HCT116 (cell line): Measurements from ENCODE around the gene RASL10B. TPM values are rescaled to one million over a fixed set of nuclear protein-coding genes. Genes with fewer than 3 reads are reported as not detected.

Source experiments
- ATAC-seq: fragments of 200-7000 bp; cut with Tn5 transposase; 2 replicates; pipeline ENCODE4 v1.9.1; 2020; ENCODE audit warnings: mild to moderate bottlenecking, moderate library complexity
- BruUV-seq: library from RNA; stranded (reverse); fragments of 400-500 nt; replicated peaks from 2 replicates; lab custom pipeline; 2021; lab: Mats Ljungman, UMichigan
- CTCF ChIA-PET: fragments of 300-600 bp; sonication (Branson Sonifier 250); formaldehyde crosslinking; loops from one replicate; lab custom pipeline; 2021; ENCODE audit warnings: antibody characterized with exemption; lab: Charles Lee
- POLR2A ChIA-PET: fragments of 300-600, 350-600 bp; sonication (Branson Sonifier 250); formaldehyde crosslinking; loops from one replicate; lab custom pipeline; 2021; ENCODE audit warnings: antibody characterized with exemption; lab: Charles Lee
- RAD21 ChIA-PET, 2 experiments: fragments of 300-600 bp; sonication (Branson Sonifier 250); formaldehyde crosslinking; loops; one replicate each; lab custom pipeline; 2023; ENCODE audit warnings: low total read pairs in 2 of 2; ENCODE audit not compliant: uncharacterized antibody in 2 of 2, unreplicated experiment in 2 of 2, low non-redundant PET in 1 of 2; lab: Charles Lee
- DNase-seq: peaks from one replicate; pipeline ENCODE4 v3.0.0-alpha.2; 2010; ENCODE audit warnings: low read depth, low spot score
- H2AFZ ChIP-seq: fragments of 200-600 bp; shearing (Covaris generic), sonication (generic); 2 replicates; pipeline ENCODE4 v1.6.1; 2017; ENCODE audit warnings: low read depth, mixed run types, mixed read lengths, antibody characterized with exemption, low read length; ENCODE audit not compliant: poor library complexity, severe bottlenecking
- H3K27ac ChIP-seq: 2 replicates; pipeline ENCODE4 v1.5.1; 2012; ENCODE audit warnings: low read depth, low read length
- H3K27me3 ChIP-seq: fragments of 200-600 bp; sonication (generic); 2 replicates; pipeline ENCODE4 v1.6.1; 2016; ENCODE audit warnings: mixed run types, low read length, mixed read lengths; ENCODE audit not compliant: insufficient read depth
- H3K36me3 ChIP-seq, 2 experiments: fragments of 200-500 bp in 1 of 2; fragments of 200-600 bp in 1 of 2; sonication (Bioruptor generic) in 1 of 2; sonication (generic) in 1 of 2; 2 replicates each; pipeline versions ENCODE4 v1.5.1 to v1.6.1; 2014 to 2016; ENCODE audit warnings: low read length in 2 of 2, inconsistent platforms in 1 of 2, mixed read lengths in 1 of 2, mixed run types in 1 of 2; ENCODE audit not compliant: insufficient read depth in 2 of 2, control insufficient read depth in 1 of 2
- H3K4me1 ChIP-seq, 2 experiments: fragments of 200-600 bp in 1 of 2; sonication (generic) in 1 of 2; 2 replicates each; pipeline versions ENCODE4 v1.5.1 to v1.6.1; 2012 to 2017; ENCODE audit warnings: low read length in 2 of 2, inconsistent platforms in 1 of 2, mild to moderate bottlenecking in 1 of 2, mixed read lengths in 1 of 2, mixed run types in 1 of 2, moderate library complexity in 1 of 2; ENCODE audit not compliant: insufficient read depth in 2 of 2, control insufficient read depth in 1 of 2
- H3K4me2 ChIP-seq: fragments of 200-600 bp; sonication (generic); 2 replicates; pipeline ENCODE4 v1.6.1; 2017; ENCODE audit warnings: mixed run types, low read length, mixed read lengths
- H3K4me3 ChIP-seq, 2 experiments: fragments of 200-600 bp in 1 of 2; sonication (generic) in 1 of 2; replicated peaks in 1 of 2; 2 replicates each; pipeline ENCODE4 v1.5.1; 2011 to 2016; ENCODE audit warnings: low read length in 2 of 2, control low read depth in 1 of 2, low read depth in 1 of 2, mild to moderate bottlenecking in 1 of 2, mixed read lengths in 1 of 2, mixed run types in 1 of 2
- H3K79me2 ChIP-seq: fragments of 200-600 bp; sonication (generic); 2 replicates; pipeline ENCODE4 v1.6.1; 2017; ENCODE audit warnings: mild to moderate bottlenecking, mixed run types, low read length, moderate library complexity, mixed read lengths; ENCODE audit not compliant: insufficient read depth
- H3K9ac ChIP-seq: fragments of 200-600 bp; sonication (generic); 2 replicates; pipeline ENCODE4 v1.6.1; 2016; ENCODE audit warnings: low read length, mixed read lengths
- H3K9me2 ChIP-seq: fragments of 200-600 bp; sonication (generic), shearing (Covaris generic); 2 replicates; pipeline ENCODE4 v1.6.1; 2017; ENCODE audit warnings: mixed run types, mild to moderate bottlenecking, moderate library complexity; ENCODE audit not compliant: insufficient read depth
- H3K9me3 ChIP-seq, 2 experiments: fragments of 200-500 bp in 1 of 2; fragments of 200-600 bp in 1 of 2; sonication (Bioruptor generic) in 1 of 2; sonication (generic) in 1 of 2; 2 replicates each; pipeline ENCODE4 v1.6.1; 2014 to 2017; ENCODE audit warnings: low read length in 2 of 2, mixed read lengths in 2 of 2, inconsistent platforms in 1 of 2, low read depth in 1 of 2, mild to moderate bottlenecking in 1 of 2, mixed run types in 1 of 2, moderate library complexity in 1 of 2; ENCODE audit not compliant: control insufficient read depth in 1 of 2, insufficient read depth in 1 of 2
- H4K20me1 ChIP-seq: fragments of 200-600 bp; sonication (generic), shearing (Covaris generic); 2 replicates; pipeline ENCODE4 v1.6.1; 2017; ENCODE audit warnings: mixed run types, mild to moderate bottlenecking, moderate library complexity; ENCODE audit not compliant: insufficient read depth
- ATF3 ChIP-seq: IDR thresholded peaks from 2 replicates; pipeline ENCODE4 v1.6.1; 2012
- CBX3 ChIP-seq: IDR thresholded peaks from 2 replicates; pipeline ENCODE4 v1.6.1; 2012; ENCODE audit warnings: low read depth
- EGR1 ChIP-seq: IDR thresholded peaks from 2 replicates; pipeline ENCODE4 v1.6.1; 2012; ENCODE audit warnings: low read depth
- ELF1 ChIP-seq: IDR thresholded peaks from 2 replicates; pipeline ENCODE4 v1.6.1; 2012; ENCODE audit warnings: low read depth, borderline replicate concordance
- JUND ChIP-seq: IDR thresholded peaks from 2 replicates; pipeline ENCODE4 v1.6.1; 2012
- POLR2A ChIP-seq: IDR thresholded peaks from 2 replicates; pipeline ENCODE4 v1.7.0; 2011; ENCODE audit warnings: borderline replicate concordance; ENCODE audit not compliant: insufficient read depth, insufficient read length; ENCODE audit errors: extremely low read depth
- RAD21 ChIP-seq: IDR thresholded peaks from 2 replicates; pipeline ENCODE4 v1.6.1; 2012; ENCODE audit warnings: low read depth, mild to moderate bottlenecking
- SIN3A ChIP-seq: IDR thresholded peaks from 2 replicates; pipeline ENCODE4 v1.6.1; 2012; ENCODE audit warnings: low read depth
- SP1 ChIP-seq: IDR thresholded peaks from 2 replicates; pipeline ENCODE4 v1.6.1; 2012; ENCODE audit warnings: low read depth
- SRF ChIP-seq: IDR thresholded peaks from 2 replicates; pipeline ENCODE4 v1.6.1; 2012; ENCODE audit warnings: low read depth
- TCF7L2 ChIP-seq: IDR thresholded peaks from 2 replicates; pipeline ENCODE4 v1.7.0; 2011; ENCODE audit warnings: borderline replicate concordance, inconsistent platforms; ENCODE audit not compliant: insufficient read depth, insufficient read length; ENCODE audit errors: extremely low read depth
- YY1 ChIP-seq: IDR thresholded peaks from 2 replicates; pipeline ENCODE4 v1.6.1; 2011; ENCODE audit warnings: low read length, low read depth, moderate library complexity, mild to moderate bottlenecking; ENCODE audit not compliant: insufficient replicate concordance; ENCODE audit errors: extremely low read depth
- ZFX ChIP-seq: fragments of 450-650 bp; IDR thresholded peaks from 2 replicates; pipeline ENCODE4 v1.6.1; 2017
- ZNF274 ChIP-seq: fragments of 200-500 bp; sonication (Bioruptor generic); IDR thresholded peaks from 2 replicates; pipeline ENCODE4 v1.6.1; 2014; ENCODE audit warnings: mild to moderate bottlenecking, low read depth, low read length, inconsistent platforms
- intact Hi-C: fragments of 100-400 bp; cut with micrococcal nuclease; formaldehyde crosslinking; loops from 2 replicates; pipeline ENCODE4 v1.10.0; 2022
- total RNA-seq: library from RNA; stranded (reverse); gene quantifications from one replicate; pipeline ENCODE4 v1.2.1, GENCODE V29; 2021; ENCODE audit not compliant: unreplicated experiment
- TF ChIP-seq, protein P1 (sequence below): IDR thresholded peaks from 2 replicates; pipeline ENCODE4 v1.6.1; 2012
- TF ChIP-seq, protein P2 (sequence below): IDR thresholded peaks from 2 replicates; pipeline ENCODE4 v1.6.1; 2012; ENCODE audit warnings: low read depth

RASL10B gene
- total RNA-seq, 1 experiment from 2014 or later = 0.15 TPM

GRCh38 chr17:35716897-35717465 lies 14.5 kb upstream of the RASL10B start:
- H3K9me2 ChIP-seq = no peaks in the 10 kb centered on the region
- H3K9me3 ChIP-seq = no peaks in the 10 kb centered on the region
- POLR2A ChIA-PET = no interaction called here
- TF ChIP-seq TCF7L2 (no peak), ATF3 (no peak), RAD21 (no peak), ZFX (no peak), ELF1 (no peak)
- no peaks in the 10 kb centered on the region for H4K20me1 ChIP-seq
- DNase-seq (no peak), ATAC-seq (no peak)
- H3K27ac ChIP-seq = no peak overlapping the region
- H2AFZ ChIP-seq = no peak overlapping the region
- no peak overlapping the region for H3K9ac ChIP-seq
- intact Hi-C loops = no loop called here
- H3K36me3 ChIP-seq = peaks cover 9 to 21% of the 10 kb centered on the region in 2 experiments; a peak in 3 of 4 replicates
- no peaks in the 10 kb centered on the region for H3K27me3 ChIP-seq
- no TSS peak for BruUV-seq
- H3K4me2 ChIP-seq = no peak overlapping the region
- H3K79me2 ChIP-seq = no peaks in the 10 kb centered on the region
- RAD21 ChIA-PET = no interaction called here
- no peak overlapping the region for H3K4me3 ChIP-seq
- no peaks in the 10 kb centered on the region for H3K4me1 ChIP-seq
- CTCF ChIA-PET = no interaction called here

DNA sequence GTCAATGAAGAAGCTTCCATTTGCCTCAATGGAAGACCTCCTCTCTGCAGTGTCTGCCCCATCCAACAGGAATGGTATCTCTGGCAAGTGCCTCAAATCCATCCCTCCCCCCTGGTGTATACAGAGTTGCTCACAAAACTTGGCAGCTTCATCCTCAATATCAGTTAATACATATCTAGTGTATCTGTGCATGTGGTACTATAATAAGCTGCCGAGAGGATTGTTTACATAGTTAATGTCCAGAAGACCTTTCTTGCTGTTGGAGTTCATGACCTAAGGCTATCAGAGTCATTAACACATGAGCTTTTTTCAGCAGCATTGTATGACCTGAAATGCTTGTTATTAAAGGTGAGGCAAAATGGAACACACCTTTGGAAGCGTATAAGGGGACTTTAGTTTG lies 14.0 kb upstream of the RASL10B start:
- no peaks in the 10 kb centered on the region for H3K27me3 ChIP-seq
- peaks cover 9 to 21% of the 10 kb centered on the region in 2 experiments for H3K36me3 ChIP-seq
- no peak overlapping the region for H3K4me3 ChIP-seq
- BruUV-seq = no TSS peak
- no peaks in the 10 kb centered on the region for H3K9me2 ChIP-seq
- no peak overlapping the region for H3K9ac ChIP-seq
- RAD21 ChIA-PET = no interaction called here
- H3K79me2 ChIP-seq = no peaks in the 10 kb centered on the region
- no peak for DNase-seq
- CTCF ChIA-PET = no interaction called here
- H2AFZ ChIP-seq = no peak overlapping the region
- intact Hi-C loops = no loop called here
- ATAC-seq = no peak
- POLR2A ChIA-PET = interaction anchor here (1.1 kb wide), 1 partner anchor 139 kb away, joined by 3 read pairs; the partner anchor contains the start of gene PEX12
- no peaks in the 10 kb centered on the region for H3K9me3 ChIP-seq
- H4K20me1 ChIP-seq = no peaks in the 10 kb centered on the region
- no peak overlapping the region for H3K4me2 ChIP-seq
- H3K4me1 ChIP-seq = no peaks in the 10 kb centered on the region
- no peak overlapping the region for H3K27ac ChIP-seq
- TF ChIP-seq ZNF274 = no peak
- no peak for TF ChIP-seq EGR1
- no peak for TF ChIP-seq YY1
- no peak for TF ChIP-seq RAD21
- TF ChIP-seq SIN3A = no peak
- no peak for TF ChIP-seq TCF7L2
- TF ChIP-seq, protein P1, sequence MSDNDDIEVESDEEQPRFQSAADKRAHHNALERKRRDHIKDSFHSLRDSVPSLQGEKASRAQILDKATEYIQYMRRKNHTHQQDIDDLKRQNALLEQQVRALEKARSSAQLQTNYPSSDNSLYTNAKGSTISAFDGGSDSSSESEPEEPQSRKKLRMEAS = no peak
- no peak for TF ChIP-seq JUND
- TF ChIP-seq SP1 = no peak
- no peak for TF ChIP-seq SRF
- TF ChIP-seq, protein P2, sequence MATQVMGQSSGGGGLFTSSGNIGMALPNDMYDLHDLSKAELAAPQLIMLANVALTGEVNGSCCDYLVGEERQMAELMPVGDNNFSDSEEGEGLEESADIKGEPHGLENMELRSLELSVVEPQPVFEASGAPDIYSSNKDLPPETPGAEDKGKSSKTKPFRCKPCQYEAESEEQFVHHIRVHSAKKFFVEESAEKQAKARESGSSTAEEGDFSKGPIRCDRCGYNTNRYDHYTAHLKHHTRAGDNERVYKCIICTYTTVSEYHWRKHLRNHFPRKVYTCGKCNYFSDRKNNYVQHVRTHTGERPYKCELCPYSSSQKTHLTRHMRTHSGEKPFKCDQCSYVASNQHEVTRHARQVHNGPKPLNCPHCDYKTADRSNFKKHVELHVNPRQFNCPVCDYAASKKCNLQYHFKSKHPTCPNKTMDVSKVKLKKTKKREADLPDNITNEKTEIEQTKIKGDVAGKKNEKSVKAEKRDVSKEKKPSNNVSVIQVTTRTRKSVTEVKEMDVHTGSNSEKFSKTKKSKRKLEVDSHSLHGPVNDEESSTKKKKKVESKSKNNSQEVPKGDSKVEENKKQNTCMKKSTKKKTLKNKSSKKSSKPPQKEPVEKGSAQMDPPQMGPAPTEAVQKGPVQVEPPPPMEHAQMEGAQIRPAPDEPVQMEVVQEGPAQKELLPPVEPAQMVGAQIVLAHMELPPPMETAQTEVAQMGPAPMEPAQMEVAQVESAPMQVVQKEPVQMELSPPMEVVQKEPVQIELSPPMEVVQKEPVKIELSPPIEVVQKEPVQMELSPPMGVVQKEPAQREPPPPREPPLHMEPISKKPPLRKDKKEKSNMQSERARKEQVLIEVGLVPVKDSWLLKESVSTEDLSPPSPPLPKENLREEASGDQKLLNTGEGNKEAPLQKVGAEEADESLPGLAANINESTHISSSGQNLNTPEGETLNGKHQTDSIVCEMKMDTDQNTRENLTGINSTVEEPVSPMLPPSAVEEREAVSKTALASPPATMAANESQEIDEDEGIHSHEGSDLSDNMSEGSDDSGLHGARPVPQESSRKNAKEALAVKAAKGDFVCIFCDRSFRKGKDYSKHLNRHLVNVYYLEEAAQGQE = no peak
- no peak for TF ChIP-seq CBX3
- no peak for TF ChIP-seq POLR2A
